Retinal pigment epithelial cell (primary cell): ENCODE data around the gene KLHL3.

Source experiments
- DNase-seq: peaks from one replicate; pipeline ENCODE4 v3.0.0-alpha.2; 2010; ENCODE audit warnings: low read depth
- H3K4me3 ChIP-seq: 2 replicates; pipeline ENCODE4 v1.5.1; 2011; ENCODE audit warnings: mild to moderate bottlenecking, low read length, control low read depth, moderate library complexity
- TF ChIP-seq, protein P1 (sequence below): conservative IDR thresholded peaks from 2 replicates; pipeline ENCODE4 v1.5.1; 2011; ENCODE audit warnings: low read depth, low read length, control low read depth, inconsistent platforms

The KLHL3 gene

DNA sequence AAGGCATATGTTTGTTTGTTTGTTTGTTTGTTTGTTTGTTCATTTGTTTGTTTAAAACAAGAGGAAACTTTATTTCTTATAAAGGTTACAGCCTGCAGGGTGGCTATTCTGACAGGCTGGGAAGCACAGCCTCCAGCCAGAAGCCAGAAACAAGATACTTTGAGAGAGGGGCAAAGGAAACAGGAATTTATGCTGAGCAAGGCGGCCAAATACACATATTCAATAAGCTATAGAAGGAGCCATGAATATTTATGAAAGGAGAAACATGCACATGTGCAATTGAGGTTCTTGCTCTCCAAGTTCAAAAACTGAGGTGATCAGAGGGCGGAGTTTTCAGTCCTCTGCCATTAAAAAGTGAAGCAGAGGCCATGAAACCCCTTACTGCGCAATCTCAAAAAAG lies 19.6 kb downstream of the KLHL3 start:
- DNase-seq = no peak
- TF ChIP-seq, protein P1, sequence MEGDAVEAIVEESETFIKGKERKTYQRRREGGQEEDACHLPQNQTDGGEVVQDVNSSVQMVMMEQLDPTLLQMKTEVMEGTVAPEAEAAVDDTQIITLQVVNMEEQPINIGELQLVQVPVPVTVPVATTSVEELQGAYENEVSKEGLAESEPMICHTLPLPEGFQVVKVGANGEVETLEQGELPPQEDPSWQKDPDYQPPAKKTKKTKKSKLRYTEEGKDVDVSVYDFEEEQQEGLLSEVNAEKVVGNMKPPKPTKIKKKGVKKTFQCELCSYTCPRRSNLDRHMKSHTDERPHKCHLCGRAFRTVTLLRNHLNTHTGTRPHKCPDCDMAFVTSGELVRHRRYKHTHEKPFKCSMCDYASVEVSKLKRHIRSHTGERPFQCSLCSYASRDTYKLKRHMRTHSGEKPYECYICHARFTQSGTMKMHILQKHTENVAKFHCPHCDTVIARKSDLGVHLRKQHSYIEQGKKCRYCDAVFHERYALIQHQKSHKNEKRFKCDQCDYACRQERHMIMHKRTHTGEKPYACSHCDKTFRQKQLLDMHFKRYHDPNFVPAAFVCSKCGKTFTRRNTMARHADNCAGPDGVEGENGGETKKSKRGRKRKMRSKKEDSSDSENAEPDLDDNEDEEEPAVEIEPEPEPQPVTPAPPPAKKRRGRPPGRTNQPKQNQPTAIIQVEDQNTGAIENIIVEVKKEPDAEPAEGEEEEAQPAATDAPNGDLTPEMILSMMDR = no peak
- no peak overlapping the region for H3K4me3 ChIP-seq

GRCh38 chr5:137715456-137715855 lies 20.4 kb downstream of the KLHL3 start:
- H3K4me3 ChIP-seq = no peak overlapping the region
- DNase-seq = no peak
- TF ChIP-seq, protein P1 = no peak

DNA sequence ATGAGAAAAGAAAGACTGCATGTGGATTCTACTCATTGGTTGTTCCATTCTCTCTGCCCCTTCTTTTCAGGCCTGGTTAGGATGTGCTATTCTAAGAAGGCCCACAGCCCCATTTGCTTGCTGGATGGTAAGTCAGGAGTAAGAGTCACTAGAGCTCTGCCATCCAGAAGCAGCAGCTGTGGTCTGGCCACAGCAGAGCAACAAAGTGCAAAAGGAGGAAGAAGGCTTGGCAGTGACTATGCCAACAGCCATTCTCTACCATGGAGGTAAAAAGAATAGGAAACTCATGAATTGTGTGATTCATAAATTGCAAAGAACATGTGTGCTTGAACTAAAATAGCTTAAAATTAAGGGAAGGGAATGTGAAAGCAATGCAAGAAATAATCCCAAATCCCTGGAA lies 20.9 kb downstream of the KLHL3 start:
- TF ChIP-seq, protein P1 = no peak

DNA sequence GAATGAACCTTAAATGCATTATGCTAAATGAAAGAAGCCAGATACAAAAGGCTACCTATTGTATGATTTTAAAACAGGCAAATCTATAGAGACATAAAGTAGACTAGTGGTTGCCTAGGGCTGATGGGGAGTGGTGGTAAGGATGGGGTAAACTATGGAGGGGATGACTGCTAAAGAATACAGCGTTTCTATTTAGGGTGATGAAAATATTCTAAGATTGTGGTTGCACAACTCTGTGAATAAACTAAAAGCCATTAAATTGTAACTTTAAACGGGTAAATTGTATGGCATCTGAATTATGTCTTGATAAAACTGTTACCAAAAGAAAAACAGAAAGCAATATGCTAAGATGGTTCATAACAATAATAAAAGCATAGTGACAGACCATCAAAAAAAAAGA lies 21.4 kb downstream of the KLHL3 start:
- no peak for DNase-seq
- TF ChIP-seq, protein P1 = no peak
- no peak overlapping the region for H3K4me3 ChIP-seq

More for the DNA sequence above, 20.9 kb downstream of the KLHL3 start:
- no peak overlapping the region for H3K4me3 ChIP-seq
- no peak for DNase-seq

DNA sequence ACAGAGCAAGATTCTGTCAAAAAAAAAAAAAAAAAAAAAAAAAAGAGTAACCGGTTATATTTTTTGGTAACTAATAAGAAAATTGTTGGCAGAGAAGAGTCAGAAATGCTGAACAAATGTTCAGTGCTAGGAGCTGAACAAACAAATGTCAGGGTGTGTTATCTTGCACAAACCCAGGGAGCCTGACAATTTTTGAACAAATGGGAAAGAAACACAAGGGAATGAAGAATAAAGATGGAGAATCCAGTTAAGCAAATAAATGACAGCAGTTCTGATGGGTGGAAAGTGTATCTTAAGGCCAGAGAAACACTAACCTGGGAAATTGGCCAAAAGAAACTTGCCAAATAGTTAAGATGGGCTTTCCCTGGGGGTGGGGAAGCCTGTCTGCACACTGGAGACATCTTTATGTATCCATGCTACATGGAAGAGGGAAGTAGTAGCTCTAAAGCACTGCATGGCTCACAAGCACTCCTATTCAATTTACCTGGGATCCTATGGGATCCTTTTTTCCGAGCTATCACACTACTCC lies 23.7 kb downstream of the KLHL3 start:
- TF ChIP-seq, protein P1 = no peak
- no peak for DNase-seq
- H3K4me3 ChIP-seq = no peak overlapping the region

GRCh38 chr5:137710086-137710485 lies 25.8 kb downstream of the KLHL3 start:
- H3K4me3 ChIP-seq = no peak overlapping the region
- no peak for DNase-seq
- TF ChIP-seq, protein P1 = no peak

- TF ChIP-seq, protein P1 = no peak
- DNase-seq = no peak
- H3K4me3 ChIP-seq = no peak overlapping the region
These were observed 26.9 kb downstream of the KLHL3 start for GRCh38 chr5:137708796-137709559.
